GM23338 (cell line): Measurements from ENCODE around the gene RBKS.

Experiments
- CTCF ChIP-seq, 2 experiments: fragments of 200-600 bp in 1 of 2; sonication (generic) in 1 of 2; conservative IDR thresholded peaks; 2 replicates each; pipeline versions ENCODE4 v1.5.1 to v1.6.1; 2016 to 2017; ENCODE audit warnings: antibody characterized with exemption in 2 of 2, low read depth in 2 of 2, mild to moderate bottlenecking in 2 of 2, moderate library complexity in 1 of 2
- EZH2 ChIP-seq: fragments of 200-600 bp; sonication (generic); IDR thresholded peaks from one replicate; pipeline ENCODE4 v1.8.0; 2017; ENCODE audit warnings: antibody characterized with exemption, mild to moderate bottlenecking, low read depth; ENCODE audit not compliant: unreplicated experiment
- EZH2phosphoT487 ChIP-seq: fragments of 200-600 bp; sonication (generic); IDR thresholded peaks from one replicate; pipeline ENCODE4 v1.8.1; 2018; ENCODE audit warnings: antibody characterized with exemption; ENCODE audit not compliant: unreplicated experiment
- JUNB ChIP-seq: IDR thresholded peaks from one replicate; pipeline ENCODE4 v1.6.1; 2016; ENCODE audit warnings: antibody characterized with exemption; ENCODE audit not compliant: unreplicated experiment
- POLR2AphosphoS5 ChIP-seq: IDR thresholded peaks from 2 replicates; pipeline ENCODE4 v1.6.1; 2016; ENCODE audit warnings: antibody characterized with exemption, low read depth
- REST ChIP-seq: IDR thresholded peaks from one replicate; pipeline ENCODE4 v1.6.1; 2018; ENCODE audit warnings: antibody characterized with exemption; ENCODE audit not compliant: unreplicated experiment

- TF ChIP-seq CTCF (conservative IDR thresholded peaks at IDR 0.05; ENCODE audit: low read depth in 2 of 2), result no peak
- no peak for TF ChIP-seq EZH2
- no peak for TF ChIP-seq REST
- TF ChIP-seq EZH2phosphoT487, result no peak
- TF ChIP-seq JUNB, result no peak
- no peak for TF ChIP-seq POLR2AphosphoS5
Measured at GRCh38 chr2:27901234-27901633, 11.0 kb upstream of the RBKS start.
